Activated naive CD4-positive, alpha-beta T cell treated with anti-CD3 and anti-CD28 coated beads, Interleukin-2, amount 10 ng/mL, durations not matched to agents 7 days and 5 days (primary cell): Measurements from ENCODE around the gene SCG5.

ENCODE experiments used
- CTCF ChIA-PET: fragments of 350-600 bp; sonication (Branson Sonifier 250); formaldehyde crosslinking; loops from one replicate; lab custom pipeline; 2021; ENCODE audit warnings: antibody characterized with exemption; lab: Charles Lee
- DNase-seq: peaks from one replicate; pipeline ENCODE4 v3.0.0-alpha.2; 2020
- H3K27ac Mint-ChIP-seq: one replicate; pipeline ENCODE4 v1.8.0; 2021; ENCODE audit warnings: mild to moderate bottlenecking, moderate library complexity, mixed read lengths
- H3K27me3 Mint-ChIP-seq: one replicate; pipeline ENCODE4 v1.8.0; 2021; ENCODE audit warnings: mild to moderate bottlenecking, mixed read lengths
- H3K36me3 Mint-ChIP-seq: one replicate; pipeline ENCODE4 v1.8.0; 2021; ENCODE audit warnings: mixed read lengths
- H3K4me1 Mint-ChIP-seq: one replicate; pipeline ENCODE4 v1.8.0; 2021; ENCODE audit warnings: mixed read lengths
- H3K4me3 Mint-ChIP-seq: one replicate; pipeline ENCODE4 v1.8.0; 2021; ENCODE audit warnings: mild to moderate bottlenecking, moderate library complexity, mixed read lengths
- H3K9me3 Mint-ChIP-seq: one replicate; pipeline ENCODE4 v1.8.0; 2021; ENCODE audit warnings: mixed read lengths

SCG5 gene

DNA sequence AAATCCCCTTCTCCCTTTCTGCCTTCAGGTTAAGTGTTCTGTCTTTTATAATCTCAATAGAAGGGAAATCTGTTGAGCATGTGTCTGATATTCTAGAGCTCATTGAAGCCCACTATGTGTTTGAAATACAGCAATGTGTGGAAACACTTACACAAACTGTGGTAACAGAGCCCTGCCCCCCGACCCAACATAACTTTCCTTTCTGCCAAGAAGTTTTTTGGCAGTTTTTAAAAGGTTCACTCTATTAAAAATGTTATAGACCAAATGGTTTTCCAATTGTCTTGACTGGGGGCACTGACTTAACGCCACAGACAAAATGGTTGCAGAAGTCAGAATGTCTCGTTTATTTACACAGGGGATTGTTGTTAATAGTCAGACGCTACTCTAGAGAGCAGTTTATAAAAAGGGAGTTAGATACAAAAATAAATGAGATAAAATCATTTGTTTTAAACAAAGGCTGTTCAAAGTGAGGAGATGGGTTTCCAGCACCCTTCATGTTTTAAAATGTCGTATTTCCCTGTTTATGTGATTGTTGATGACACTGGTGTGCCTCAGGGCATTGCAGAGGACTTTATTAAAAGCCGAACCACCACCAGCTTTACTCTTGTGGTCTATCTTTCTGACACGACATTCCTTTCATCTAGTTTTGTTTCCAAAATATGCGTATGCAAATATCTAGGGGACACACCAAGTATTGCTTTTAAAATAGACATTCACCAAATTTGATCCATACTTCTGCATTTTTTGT lies 49.6 kb downstream of the SCG5 start:
- Mint-ChIP-seq H3K4me3 (no peak overlapping the region), H3K36me3 (no peaks in the 10 kb centered on the region), H3K27ac (no peak overlapping the region), H3K9me3 (no peaks in the 10 kb centered on the region), H3K27me3 (peaks cover 3% of the 10 kb centered on the region), H3K4me1 (no peaks in the 10 kb centered on the region)
- DNase-seq, result no peak
- CTCF ChIA-PET, result no interaction called here

DNA sequence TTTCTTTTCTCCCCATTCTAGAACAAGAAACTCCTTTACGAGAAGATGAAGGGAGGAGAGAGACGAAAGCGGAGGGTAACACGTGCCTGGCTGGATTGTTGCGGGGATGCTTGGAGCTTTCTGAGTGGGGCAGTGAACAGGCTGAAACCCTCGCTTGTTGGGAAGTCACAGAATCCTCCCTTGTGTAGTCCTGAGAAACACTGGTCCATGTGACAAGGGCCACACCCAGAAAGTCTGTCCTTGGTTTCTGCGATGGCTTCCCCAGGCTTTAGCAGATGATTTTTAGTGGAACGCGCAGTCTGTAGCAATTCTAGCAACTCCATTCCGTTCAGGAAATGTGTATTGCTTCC lies 50.2 kb downstream of the SCG5 start:
- Mint-ChIP-seq H3K4me3 (no peak overlapping the region), H3K36me3 (no peaks in the 10 kb centered on the region), H3K27ac (no peak overlapping the region), H3K4me1 (no peaks in the 10 kb centered on the region), H3K27me3 (peaks cover 3% of the 10 kb centered on the region), H3K9me3 (no peaks in the 10 kb centered on the region)
- DNase-seq, result no peak
- CTCF ChIA-PET, result no interaction called here

DNA sequence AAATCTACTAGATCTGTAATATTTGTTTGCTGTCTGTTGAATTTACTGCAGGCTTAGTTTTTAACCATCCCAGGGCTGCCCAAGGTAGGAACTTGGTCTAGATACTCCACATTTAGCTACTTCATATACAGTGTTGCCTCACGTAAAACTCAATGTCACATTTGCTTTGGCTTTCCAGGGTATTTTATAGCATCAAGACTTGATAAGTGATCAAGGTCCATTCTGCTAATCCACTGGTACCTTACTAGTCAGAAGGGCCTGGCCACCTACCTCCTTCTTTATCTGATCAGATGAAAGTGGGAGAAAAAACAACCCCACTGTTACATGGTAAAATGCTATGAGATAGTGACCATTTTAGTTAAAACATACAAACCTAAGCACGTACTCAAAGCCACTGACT lies 50.8 kb downstream of the SCG5 start:
- DNase-seq, result no peak
- H3K36me3 Mint-ChIP-seq, result no peaks in the 10 kb centered on the region
- peaks cover 3% of the 10 kb centered on the region for H3K27me3 Mint-ChIP-seq
- H3K4me3 Mint-ChIP-seq, result no peak overlapping the region
- no peaks in the 10 kb centered on the region for H3K9me3 Mint-ChIP-seq
- no peak overlapping the region for H3K27ac Mint-ChIP-seq
- CTCF ChIA-PET, result no interaction called here
- H3K4me1 Mint-ChIP-seq, result no peaks in the 10 kb centered on the region

GRCh38 chr15:32694222-32694983 lies 52.9 kb downstream of the SCG5 start:
- no peak overlapping the region for H3K27ac Mint-ChIP-seq
- no peaks in the 10 kb centered on the region for H3K36me3 Mint-ChIP-seq
- peaks cover 3% of the 10 kb centered on the region for H3K27me3 Mint-ChIP-seq
- H3K9me3 Mint-ChIP-seq, result no peaks in the 10 kb centered on the region
- no peaks in the 10 kb centered on the region for H3K4me1 Mint-ChIP-seq
- DNase-seq, result no peak
- no peak overlapping the region for H3K4me3 Mint-ChIP-seq
- CTCF ChIA-PET, result interaction anchor here (1.7 kb wide), 1 partner anchor 15 kb away, joined by 4 read pairs; no protein-coding TSS in a partner anchor

GRCh38 chr15:32698773-32699390 lies 57.4 kb downstream of the SCG5 start:
- Mint-ChIP-seq H3K27ac (no peak overlapping the region), H3K4me3 (no peak overlapping the region), H3K9me3 (no peaks in the 10 kb centered on the region), H3K36me3 (no peaks in the 10 kb centered on the region), H3K27me3 (peaks cover 11% of the 10 kb centered on the region), H3K4me1 (no peaks in the 10 kb centered on the region)
- DNase-seq, result no peak
- CTCF ChIA-PET, result no interaction called here

GRCh38 chr15:32700501-32701150 lies 59.1 kb downstream of the SCG5 start:
- Mint-ChIP-seq H3K9me3 (no peaks in the 10 kb centered on the region), H3K36me3 (no peaks in the 10 kb centered on the region), H3K27me3 (peaks cover 14% of the 10 kb centered on the region), H3K4me1 (no peaks in the 10 kb centered on the region), H3K27ac (no peak overlapping the region), H3K4me3 (no peak overlapping the region)
- no peak for DNase-seq
- CTCF ChIA-PET, result interaction anchor here (1.1 kb wide), 1 partner anchor 11 kb away, joined by 3 read pairs; no protein-coding TSS in a partner anchor

DNA sequence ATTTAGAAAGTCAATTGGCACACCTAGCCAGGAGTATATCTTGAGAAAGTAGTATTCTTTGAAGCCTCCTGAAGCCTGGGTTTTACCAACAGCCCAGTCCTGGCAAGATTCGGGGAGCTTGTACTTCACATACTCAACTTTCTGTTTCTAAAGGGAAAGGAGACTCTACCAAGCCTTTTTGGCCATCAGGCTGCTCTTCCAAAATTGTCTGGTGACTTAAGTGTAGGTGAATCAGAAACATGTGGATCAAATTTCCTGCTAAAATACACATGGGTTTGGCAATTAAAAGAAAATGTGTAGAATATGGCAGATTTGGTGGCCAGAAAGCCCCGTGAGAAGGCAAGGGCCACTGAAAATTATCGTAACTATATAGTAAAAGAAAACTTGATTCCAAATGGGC lies 60.4 kb downstream of the SCG5 start:
- no peak for DNase-seq
- Mint-ChIP-seq H3K27ac (no peak overlapping the region), H3K36me3 (no peaks in the 10 kb centered on the region), H3K4me3 (no peak overlapping the region), H3K4me1 (no peaks in the 10 kb centered on the region), H3K9me3 (no peaks in the 10 kb centered on the region), H3K27me3 (peaks cover 21% of the 10 kb centered on the region)
- CTCF ChIA-PET, result interaction anchor here (3.1 kb wide), 1 partner anchor 39 kb away, joined by 9 read pairs; no protein-coding TSS in a partner anchor

- no peak for DNase-seq
Observed at GRCh38 chr15:32704395-32704981, 63.0 kb downstream of the SCG5 start.

DNA sequence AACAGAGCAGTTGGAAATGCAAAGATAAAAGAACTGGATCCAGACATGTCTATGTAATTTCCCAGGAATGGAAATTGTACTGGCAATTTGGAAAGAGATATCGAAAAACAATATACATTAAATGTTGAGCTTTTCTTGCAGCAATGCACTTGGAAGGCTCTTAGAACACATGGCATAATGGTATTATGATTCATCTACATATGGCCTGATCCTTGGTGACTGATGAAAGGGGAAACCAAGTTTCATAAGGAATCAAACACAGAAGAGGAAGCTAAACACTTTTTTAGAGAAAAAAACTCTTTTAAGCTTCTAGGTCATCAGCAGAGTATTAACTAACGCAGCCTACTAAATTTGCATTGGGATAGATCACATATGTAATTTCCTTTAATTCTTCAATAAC lies 63.9 kb downstream of the SCG5 start:
- Mint-ChIP-seq H3K4me1 (no peaks in the 10 kb centered on the region), H3K4me3 (no peak overlapping the region), H3K36me3 (no peaks in the 10 kb centered on the region), H3K27me3 (peaks cover 43% of the 10 kb centered on the region), H3K9me3 (no peaks in the 10 kb centered on the region), H3K27ac (no peak overlapping the region)
- CTCF ChIA-PET, result no interaction called here
- no peak for DNase-seq

More at GRCh38 chr15:32704395-32704981, 63.0 kb downstream of the SCG5 start:
- Mint-ChIP-seq H3K4me1 (no peaks in the 10 kb centered on the region), H3K4me3 (no peak overlapping the region), H3K27me3 (peaks cover 42% of the 10 kb centered on the region), H3K36me3 (no peaks in the 10 kb centered on the region), H3K27ac (no peak overlapping the region), H3K9me3 (no peaks in the 10 kb centered on the region)
- CTCF ChIA-PET, result interaction anchor here (3.1 kb wide), 1 partner anchor 42 kb away, joined by 9 read pairs; no protein-coding TSS in a partner anchor

- DNase-seq, result no peak
- H3K4me1 Mint-ChIP-seq, result no peaks in the 10 kb centered on the region
- CTCF ChIA-PET, result no interaction called here
- H3K36me3 Mint-ChIP-seq, result no peaks in the 10 kb centered on the region
- H3K27ac Mint-ChIP-seq, result no peak overlapping the region
- no peak overlapping the region for H3K4me3 Mint-ChIP-seq
- no peaks in the 10 kb centered on the region for H3K9me3 Mint-ChIP-seq
- H3K27me3 Mint-ChIP-seq, result peaks cover 39% of the 10 kb centered on the region
Observed at GRCh38 chr15:32706704-32707103, 65.2 kb downstream of the SCG5 start.

DNA sequence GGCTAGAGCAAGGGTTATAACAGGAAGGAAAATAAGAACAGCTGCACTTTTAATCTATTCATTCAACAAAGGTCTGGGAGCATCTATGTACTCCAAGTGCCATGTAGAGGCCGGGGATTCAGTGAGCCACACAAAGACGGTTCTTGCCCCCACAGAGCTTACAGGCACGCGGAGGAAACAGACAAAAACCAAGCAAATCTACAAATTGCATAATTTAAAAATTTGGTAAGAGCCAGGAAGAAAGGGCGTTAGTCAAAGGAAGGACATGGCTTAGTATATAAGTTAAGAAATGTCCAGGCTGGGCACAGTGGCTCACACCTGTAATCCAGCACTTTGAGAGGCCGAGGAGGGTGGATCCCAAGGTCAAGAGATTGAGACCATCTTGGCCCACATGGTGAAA lies 65.9 kb downstream of the SCG5 start:
- CTCF ChIA-PET, result interaction anchor here (0.7 kb wide), 1 partner anchor 71 kb away, joined by 6 read pairs; no protein-coding TSS in a partner anchor
- Mint-ChIP-seq H3K27ac (no peak overlapping the region), H3K9me3 (no peaks in the 10 kb centered on the region), H3K27me3 (peaks cover 39% of the 10 kb centered on the region), H3K4me1 (no peaks in the 10 kb centered on the region), H3K36me3 (no peaks in the 10 kb centered on the region), H3K4me3 (no peak overlapping the region)
- DNase-seq, result no peak

DNA sequence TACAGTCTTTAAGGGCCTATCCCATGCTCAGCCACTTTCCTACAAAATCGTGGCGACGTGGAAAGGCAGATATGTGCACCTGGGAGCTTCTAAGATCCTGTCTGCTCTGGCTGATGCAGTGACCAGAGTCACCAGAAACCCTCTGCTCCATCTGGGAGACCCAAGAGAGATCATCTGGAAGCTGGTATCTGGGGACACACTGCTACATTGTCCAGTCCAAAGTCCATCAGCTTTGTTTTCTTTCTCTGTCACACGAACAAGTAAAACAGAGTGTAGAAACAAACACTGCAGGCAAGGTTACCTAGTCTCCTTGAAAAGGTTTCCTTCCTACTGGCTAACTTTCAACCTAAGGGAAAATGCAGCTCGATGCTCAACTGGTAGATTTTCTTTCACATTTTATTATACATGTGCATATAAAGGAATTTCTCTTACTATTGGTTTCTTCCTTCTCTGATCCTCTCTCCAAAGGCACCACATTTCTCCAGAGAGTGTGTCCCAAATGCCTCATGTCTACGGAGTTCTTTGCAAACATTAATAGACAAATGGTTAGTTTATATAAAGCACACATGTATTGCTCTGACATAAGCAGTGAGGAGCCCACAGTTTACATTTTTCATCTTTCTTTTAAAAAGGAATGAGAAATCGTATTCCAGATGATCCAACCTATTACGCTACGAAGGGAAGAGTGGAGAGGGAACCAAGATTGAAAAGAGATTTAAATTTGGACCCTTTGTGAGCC lies 68.0 kb downstream of the SCG5 start:
- CTCF ChIA-PET, result interaction anchor here (0.7 to 1.9 kb wide), 2 partner anchors 15 to 255 kb away, joined by 3 to 4 read pairs; no protein-coding TSS in a partner anchor
- H3K27ac Mint-ChIP-seq, result no peak overlapping the region
- no peak for DNase-seq
- no peak overlapping the region for H3K4me3 Mint-ChIP-seq
- peaks cover 47% of the 10 kb centered on the region for H3K27me3 Mint-ChIP-seq
- H3K9me3 Mint-ChIP-seq, result no peaks in the 10 kb centered on the region
- H3K4me1 Mint-ChIP-seq, result no peaks in the 10 kb centered on the region
- H3K36me3 Mint-ChIP-seq, result no peaks in the 10 kb centered on the region

DNA sequence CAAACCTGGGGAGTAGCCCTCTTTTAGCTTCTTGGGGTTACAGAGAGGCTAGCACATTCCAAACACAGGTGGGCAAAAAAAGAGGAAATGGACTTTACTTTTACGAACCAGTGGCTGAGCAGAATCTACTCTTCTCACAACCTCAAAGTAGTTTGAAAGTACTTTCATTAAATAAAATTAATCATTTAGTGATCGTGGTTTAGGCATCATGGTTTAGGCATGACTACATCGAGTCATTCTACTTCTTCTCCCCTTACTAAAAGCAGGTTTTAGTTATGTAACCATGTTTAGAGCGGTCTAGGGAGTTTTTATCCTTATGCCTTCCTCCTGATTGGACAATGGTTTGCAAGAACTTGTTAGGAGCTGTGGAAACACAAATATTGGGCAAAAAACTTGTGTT lies 73.8 kb downstream of the SCG5 start:
- DNase-seq, result no peak
- H3K4me1 Mint-ChIP-seq, result peaks cover 12% of the 10 kb centered on the region
- H3K27me3 Mint-ChIP-seq, result peaks cover 67% of the 10 kb centered on the region
- no peaks in the 10 kb centered on the region for H3K36me3 Mint-ChIP-seq
- CTCF ChIA-PET, result no interaction called here
- H3K27ac Mint-ChIP-seq, result no peak overlapping the region
- no peaks in the 10 kb centered on the region for H3K9me3 Mint-ChIP-seq
- H3K4me3 Mint-ChIP-seq, result no peak overlapping the region
